Inflammatory macrophage treated with lipopolysaccharide for 4 hours (primary cell): ENCODE results near the gene PRELID3B.

Source experiments
- DNase-seq: peaks from one replicate; pipeline ENCODE4 v3.0.0-alpha.2; 2020

PRELID3B gene

DNA sequence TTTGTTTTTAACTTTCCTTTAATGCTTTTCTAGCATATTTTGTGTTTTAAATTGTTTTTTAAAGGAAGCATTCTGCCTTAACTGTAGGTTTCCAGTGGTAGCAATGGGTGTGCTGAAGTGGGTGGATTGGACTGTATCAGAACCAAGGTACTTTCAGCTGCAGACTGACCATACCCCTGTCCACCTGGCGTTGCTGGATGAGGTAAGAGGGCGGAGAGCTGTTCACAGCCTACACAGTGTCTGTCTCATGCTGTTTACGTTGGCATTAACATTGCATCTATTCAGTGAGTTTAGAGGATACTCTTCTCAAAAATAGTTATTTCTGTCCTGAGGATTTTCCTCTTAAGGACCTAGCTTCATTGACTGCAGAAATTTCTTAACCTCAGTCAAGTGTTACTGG lies 49.7 kb downstream of the PRELID3B start:
- no peak for DNase-seq

- no peak for DNase-seq
Measured at GRCh38 chr20:58991715-58992114, 50.9 kb downstream of the PRELID3B start.

- no peak for DNase-seq
Measured at GRCh38 chr20:58990651-58991445, 51.7 kb downstream of the PRELID3B start.

GRCh38 chr20:58989196-58989595 lies 53.4 kb downstream of the PRELID3B start:
- DNase-seq = no peak

DNA sequence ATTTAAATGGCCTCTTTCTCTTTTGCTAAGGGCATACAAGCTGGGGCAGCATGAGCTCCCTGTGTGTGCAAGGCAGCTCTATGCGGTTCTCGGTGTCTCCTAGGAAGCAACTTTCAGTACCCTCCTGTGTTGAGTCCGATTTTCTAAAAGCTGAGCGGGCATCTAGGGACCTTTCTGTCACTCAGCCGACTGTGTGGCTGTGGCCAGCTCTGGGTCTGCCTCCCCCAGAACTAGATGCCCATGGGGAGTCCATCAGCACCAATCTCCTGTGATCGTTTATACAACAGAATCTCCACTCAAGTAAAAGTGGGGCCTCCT lies 54.1 kb downstream of the PRELID3B start:
- no peak for DNase-seq

DNA sequence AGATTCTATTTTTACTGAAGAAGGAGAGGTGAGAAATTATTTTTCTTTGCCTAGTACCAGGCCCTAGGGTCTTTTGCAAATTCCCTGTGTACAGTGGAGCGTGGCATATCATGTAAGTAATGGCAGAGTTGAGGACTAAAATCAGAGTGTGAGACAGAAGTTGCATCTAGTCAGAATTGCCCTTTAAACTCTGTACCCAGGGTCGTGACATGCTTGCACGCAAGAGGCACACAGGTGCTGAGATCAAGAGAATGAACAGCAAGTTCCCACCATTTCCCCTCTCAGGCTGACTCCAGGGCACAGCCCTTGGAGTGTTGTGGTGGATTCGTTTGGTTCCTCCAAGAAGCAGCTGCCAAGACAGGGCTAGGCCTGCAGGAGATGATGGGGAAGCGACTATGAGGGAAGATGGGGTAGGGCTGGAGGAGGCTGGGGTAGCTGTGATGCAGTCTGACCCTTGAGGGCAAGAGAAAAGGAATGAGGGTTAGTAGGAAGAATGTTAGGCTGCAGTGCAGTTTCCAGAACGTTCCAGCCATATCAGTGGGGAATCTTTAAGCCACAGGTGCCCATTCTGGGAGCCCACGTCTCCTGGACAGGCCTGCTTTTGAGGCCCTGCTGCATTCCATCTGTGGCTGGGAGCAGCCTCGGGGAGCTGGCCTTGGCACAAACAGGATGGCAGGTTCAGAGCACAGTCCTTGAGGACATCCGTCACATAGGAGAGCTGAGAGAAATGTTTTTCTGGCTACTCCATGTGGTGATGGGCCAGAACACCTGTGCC lies 54.6 kb downstream of the PRELID3B start:
- no peak for DNase-seq

GRCh38 chr20:58986968-58987517 lies 55.5 kb downstream of the PRELID3B start:
- no peak for DNase-seq

GRCh38 chr20:58986286-58986967 lies 56.2 kb downstream of the PRELID3B start:
- DNase-seq = no peak

GRCh38 chr20:58985656-58986055 lies 56.9 kb downstream of the PRELID3B start:
- DNase-seq = no peak

DNA sequence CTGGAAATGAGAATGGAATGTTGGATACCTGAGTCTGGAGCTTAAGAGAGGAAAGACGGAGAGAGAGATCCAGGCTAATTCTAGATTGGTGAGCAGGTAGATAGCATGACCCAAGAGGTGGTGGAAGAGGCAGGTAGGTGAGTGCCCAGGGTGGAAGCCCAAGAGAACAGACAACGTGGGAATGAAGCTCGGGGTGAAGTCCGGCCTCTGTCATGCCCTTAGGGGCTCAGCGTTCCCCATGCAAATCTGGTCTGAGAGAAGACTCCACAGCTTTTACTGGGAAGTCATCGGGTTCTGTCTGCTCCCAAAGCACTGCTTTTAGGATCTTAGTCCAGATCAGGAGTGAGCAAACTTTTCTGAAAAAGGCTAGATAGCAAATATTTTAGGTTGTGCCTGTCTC lies 57.9 kb downstream of the PRELID3B start:
- DNase-seq = no peak
